Left lung (tissue), 14 donors: ENCODE measurements around the gene MAP2K6. TPM values are rescaled to one million over a fixed set of nuclear protein-coding genes. Genes with fewer than 3 reads are reported as not detected.

ENCODE experiments used
- ATAC-seq: fragments of 200-7000 bp; cut with Tn5 transposase; one replicate; pipeline ENCODE4 v1.9.1; 2020; ENCODE audit warnings: moderate library complexity
- DNase-seq, 4 donors: peaks; one replicate each; pipeline ENCODE4 v3.0.0-alpha.2; 2013 to 2020
- H3K27ac ChIP-seq, 2 donors: fragments of 200-600 bp; sonication (generic) in 1 of 2; one replicate each; pipeline versions ENCODE4 v1.5.0 to v1.8.0; 2020 to 2021
- H3K27me3 ChIP-seq, 2 donors: fragments of 200-600 bp; sonication (generic) in 1 of 2; one replicate each; pipeline versions ENCODE4 v1.5.0 to v1.8.0; 2020 to 2021
- H3K36me3 ChIP-seq, 2 donors: fragments of 200-600 bp; sonication (generic) in 1 of 2; one replicate each; pipeline versions ENCODE4 v1.5.0 to v1.8.0; 2020 to 2021
- H3K4me1 ChIP-seq, 2 donors: fragments of 200-600 bp; one replicate each; pipeline ENCODE4 v1.8.0; 2021
- H3K4me3 ChIP-seq, 2 donors: fragments of 200-600 bp; sonication (generic) in 1 of 2; one replicate each; pipeline versions ENCODE4 v1.5.0 to v1.8.0; 2020 to 2021; ENCODE audit warnings: mild to moderate bottlenecking in 1 of 2
- H3K9me3 ChIP-seq, 2 donors: fragments of 200-600 bp; sonication (generic) in 1 of 2; one replicate each; pipeline versions ENCODE4 v1.5.0 to v1.8.0; 2020 to 2021
- CTCF ChIP-seq, 2 donors: fragments of 200-600 bp; sonication (generic) in 1 of 2; IDR thresholded peaks; one replicate each; pipeline versions ENCODE4 v1.5.0 to v1.8.0; 2021; ENCODE audit warnings: antibody characterized with exemption in 2 of 2
- intact Hi-C, 2 donors: fragments of 100-400 bp; cut with DNase I; formaldehyde crosslinking; loops; one replicate each; pipeline versions ENCODE4 v1.11.2 to v1.14.2; 2022
- long read RNA-seq, 12 donors: library from polyadenylated mRNA in 2 of 12; unstranded in 2 of 12; transcript quantifications; one replicate each; pipeline ENCODE4 v2.0.0 and lab custom pipeline, GENCODE V29; 2019 to 2026
- polyA plus RNA-seq, 6 donors: library from polyadenylated mRNA; unstranded; fragments of 120-200 nt; gene quantifications; one replicate each; pipeline ENCODE4 v1.2.1, GENCODE V29; 2013; ENCODE audit not compliant: insufficient read length in 6 of 6
- total RNA-seq, 2 donors: library from RNA; stranded (reverse); fragmentation: NEBNext Ultra II Directional; extraction: Animal tissue kit (Norgen Biotek cat#: 25700); gene quantifications; one replicate each; pipeline ENCODE4 v1.2.1, GENCODE V29; 2021
- donor health status: DM: no; HTN: yes; CAD: no.
- donor health status: DM: no; HTN: no; CAD: no.

The MAP2K6 gene
- 10 to 100 TPM in 1 of 2 donors, 1 to 10 TPM in 1; 7.2 to 10.9 TPM for total RNA-seq
- 10 to 100 TPM; 17.5 to 27.1 (median 22.7) TPM for polyA plus RNA-seq
- long read RNA-seq, donor 1, full-length matches to known transcripts = 5 of 15 reads
- long read RNA-seq, donor 1, partial matches to known transcripts = 10 of 15 reads
- long read RNA-seq, donor 1, other reads (novel, unspliced or antisense) = 0 of 15 reads
- long read RNA-seq, donor 2, full-length matches to known transcripts = 4 of 4 reads
- long read RNA-seq, donor 2, partial matches to known transcripts = 0 of 4 reads
- long read RNA-seq, donor 2, other reads (novel, unspliced or antisense) = 0 of 4 reads
- long read RNA-seq, donor 3, full-length matches to known transcripts = 1 of 1 reads
- long read RNA-seq, donor 3, partial matches to known transcripts = 0 of 1 reads
- long read RNA-seq, donor 3, other reads (novel, unspliced or antisense) = 0 of 1 reads
- long read RNA-seq, donor 4, full-length matches to known transcripts = 3 of 4 reads
- long read RNA-seq, donor 4, partial matches to known transcripts = 0 of 4 reads
- long read RNA-seq, donor 4, other reads (novel, unspliced or antisense) = 1 of 4 reads
- long read RNA-seq, donor 5, full-length matches to known transcripts = 5 of 5 reads
- long read RNA-seq, donor 5, partial matches to known transcripts = 0 of 5 reads
- long read RNA-seq, donor 5, other reads (novel, unspliced or antisense) = 0 of 5 reads
- long read RNA-seq, donor 6, partial matches to known transcripts = 0 of 2 reads
- long read RNA-seq, donor 6, other reads (novel, unspliced or antisense) = 0 of 2 reads
- long read RNA-seq, donor 7 = 0 reads
- long read RNA-seq, donor 8, partial matches to known transcripts = 0 of 1 reads
- long read RNA-seq, donor 8, other reads (novel, unspliced or antisense) = 0 of 1 reads
- long read RNA-seq, donor 9 = 0 reads
- long read RNA-seq, donor 10, full-length matches to known transcripts = 5 of 6 reads
- long read RNA-seq, donor 10, partial matches to known transcripts = 0 of 6 reads
- long read RNA-seq, donor 10, other reads (novel, unspliced or antisense) = 1 of 6 reads
- long read RNA-seq, donor 11 = 0 reads
- long read RNA-seq, donor 12, partial matches to known transcripts = 0 of 2 reads
- long read RNA-seq, donor 12, other reads (novel, unspliced or antisense) = 0 of 2 reads

- Histone ChIP-seq H3K27me3 (no peaks in the 10 kb centered on the region), H3K4me1 (peaks cover 7 to 32% of the 10 kb centered on the region in 2 donors), H3K36me3 (no peaks in the 10 kb centered on the region), H3K27ac (peak within 1 kb of the TSS in 1 of 2 donors; percentile 55), H3K4me3 (peak within 1 kb of the TSS; percentile 52 to 54), H3K9me3 (no peaks in the 10 kb centered on the region)
- peak; percentile 82 to 91 (median 86) for DNase-seq
- intact Hi-C loops = no loop called here
- TF ChIP-seq CTCF (IDR thresholded peaks at IDR 0.05) = no peak
- peak; percentile 99 for ATAC-seq
Measured at GRCh38 chr17:69414408-69415274, at the start of gene MAP2K6. Gene MAP2K6, plus strand, starts transcription at chr17:69414697. Its CDS starts 288 bp downstream, at chr17:69414985.

- no peaks in the 10 kb centered on the region for H3K36me3 ChIP-seq
- no peak overlapping the region for H3K4me3 ChIP-seq
- H3K9me3 ChIP-seq = no peaks in the 10 kb centered on the region
- H3K4me1 ChIP-seq = no peaks in the 10 kb centered on the region
- intact Hi-C loops = no loop called here
- DNase-seq (no peak), ATAC-seq (no peak)
- no peak overlapping the region for H3K27ac ChIP-seq
- no peaks in the 10 kb centered on the region for H3K27me3 ChIP-seq
- TF ChIP-seq CTCF (IDR thresholded peaks at IDR 0.05) = no peak
Measured at GRCh38 chr17:69367298-69367697, 47.2 kb upstream of the MAP2K6 start.

GRCh38 chr17:69373069-69373468 is 41.4 kb upstream of the MAP2K6 start:
- no peak for DNase-seq
- H3K27ac ChIP-seq = no peak overlapping the region

GRCh38 chr17:69375229-69375628 is 39.3 kb upstream of the MAP2K6 start:
- intact Hi-C loops = no loop called here
- Histone ChIP-seq H3K4me1 (peaks cover 0 to 6% of the 10 kb centered on the region in 2 donors), H3K27ac (no peak overlapping the region), H3K4me3 (no peak overlapping the region), H3K9me3 (no peaks in the 10 kb centered on the region), H3K36me3 (no peaks in the 10 kb centered on the region), H3K27me3 (no peaks in the 10 kb centered on the region)
- no peak for TF ChIP-seq CTCF (IDR thresholded peaks at IDR 0.05)
- DNase-seq (no peak), ATAC-seq (no peak)

More at GRCh38 chr17:69373069-69373468, 41.4 kb upstream of the MAP2K6 start:
- ATAC-seq = no peak
- intact Hi-C loops = no loop called here
- H3K9me3 ChIP-seq = no peaks in the 10 kb centered on the region
- H3K36me3 ChIP-seq = no peaks in the 10 kb centered on the region
- no peak overlapping the region for H3K4me3 ChIP-seq
- peaks cover 0 to 6% of the 10 kb centered on the region in 2 donors for H3K4me1 ChIP-seq
- no peak for TF ChIP-seq CTCF (IDR thresholded peaks at IDR 0.05)
- no peaks in the 10 kb centered on the region for H3K27me3 ChIP-seq
